GM10248 (cell line): ENCODE data around the gene RFTN2.
"Not testable (repeated sequence)": the region's sequence is repeated elsewhere in the genome, so short reads cannot be mapped to it uniquely, and the experiment has no call there.

ENCODE experiments used
- CTCF ChIA-PET: fragments of 300-600 bp; sonication (Branson Sonifier 250); formaldehyde crosslinking; extraction: SDS; loops from one replicate; lab custom pipeline; 2021; ENCODE audit warnings: antibody characterized with exemption; lab: Yijun Ruan, JAX
- POLR2A ChIA-PET: fragments of 350-650 bp; sonication (Branson Sonifier 250); formaldehyde crosslinking; extraction: SDS; loops from one replicate; lab custom pipeline; 2020; ENCODE audit warnings: antibody characterized with exemption; lab: Yijun Ruan, JAX
- DNase-seq: peaks from one replicate; pipeline ENCODE4 v3.0.0; 2012; ENCODE audit errors: extremely low spot score
- TF ChIP-seq, protein P1 (sequence below): IDR thresholded peaks from 2 replicates; pipeline ENCODE4 v1.5.1; 2012; ENCODE audit warnings: mild to moderate bottlenecking, low read depth; ENCODE audit errors: extremely low read depth, missing control alignments, control extremely low read depth

RFTN2 gene

GRCh38 chr2:197661626-197662025 is 13.8 kb downstream of the RFTN2 start:
- no peak for DNase-seq
- CTCF ChIA-PET: no interaction called here
- POLR2A ChIA-PET: no interaction called here
- TF ChIP-seq, protein P1, sequence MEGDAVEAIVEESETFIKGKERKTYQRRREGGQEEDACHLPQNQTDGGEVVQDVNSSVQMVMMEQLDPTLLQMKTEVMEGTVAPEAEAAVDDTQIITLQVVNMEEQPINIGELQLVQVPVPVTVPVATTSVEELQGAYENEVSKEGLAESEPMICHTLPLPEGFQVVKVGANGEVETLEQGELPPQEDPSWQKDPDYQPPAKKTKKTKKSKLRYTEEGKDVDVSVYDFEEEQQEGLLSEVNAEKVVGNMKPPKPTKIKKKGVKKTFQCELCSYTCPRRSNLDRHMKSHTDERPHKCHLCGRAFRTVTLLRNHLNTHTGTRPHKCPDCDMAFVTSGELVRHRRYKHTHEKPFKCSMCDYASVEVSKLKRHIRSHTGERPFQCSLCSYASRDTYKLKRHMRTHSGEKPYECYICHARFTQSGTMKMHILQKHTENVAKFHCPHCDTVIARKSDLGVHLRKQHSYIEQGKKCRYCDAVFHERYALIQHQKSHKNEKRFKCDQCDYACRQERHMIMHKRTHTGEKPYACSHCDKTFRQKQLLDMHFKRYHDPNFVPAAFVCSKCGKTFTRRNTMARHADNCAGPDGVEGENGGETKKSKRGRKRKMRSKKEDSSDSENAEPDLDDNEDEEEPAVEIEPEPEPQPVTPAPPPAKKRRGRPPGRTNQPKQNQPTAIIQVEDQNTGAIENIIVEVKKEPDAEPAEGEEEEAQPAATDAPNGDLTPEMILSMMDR: no peak

GRCh38 chr2:197657562-197657961 is 17.8 kb downstream of the RFTN2 start:
- POLR2A ChIA-PET: no interaction called here
- CTCF ChIA-PET: no interaction called here
- DNase-seq: no peak
- TF ChIP-seq, protein P1: no peak

GRCh38 chr2:197647961-197648690 is 27.3 kb downstream of the RFTN2 start:
- POLR2A ChIA-PET: no interaction called here
- TF ChIP-seq, protein P1: no peak
- DNase-seq: no peak
- CTCF ChIA-PET: no interaction called here

- TF ChIP-seq, protein P1: no peak
- CTCF ChIA-PET: interaction anchor here (1.3 kb wide), 1 partner anchor 14 kb away, joined by 3 read pairs; no protein-coding TSS in a partner anchor
- POLR2A ChIA-PET: no interaction called here
- DNase-seq: no peak
Measured at GRCh38 chr2:197641666-197642065, 33.7 kb downstream of the RFTN2 start.

DNA sequence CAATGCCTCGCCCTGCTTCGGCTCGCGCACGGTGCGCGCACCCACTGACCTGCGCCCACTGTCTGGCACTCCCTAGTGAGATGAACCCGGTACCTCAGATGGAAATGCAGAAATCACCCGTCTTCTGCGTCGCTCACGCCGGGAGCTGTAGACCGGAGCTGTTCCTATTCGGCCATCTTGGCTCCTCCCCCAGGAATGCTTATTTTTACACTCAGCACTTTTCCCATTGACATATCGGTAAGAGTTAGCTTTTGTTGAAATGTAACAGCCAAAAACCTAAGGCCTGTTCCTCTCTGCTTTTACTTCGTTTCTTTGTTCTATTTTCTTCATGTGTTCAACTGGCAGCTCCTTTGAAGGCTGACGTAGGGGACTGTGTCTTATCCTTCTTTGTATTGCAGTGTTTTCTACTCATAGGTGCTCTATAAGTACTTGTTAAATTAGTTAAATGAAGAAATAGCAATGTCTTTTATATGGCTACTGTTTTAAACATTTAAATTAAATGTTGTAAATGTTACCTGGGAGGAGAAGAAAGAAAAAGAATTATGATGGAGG is 34.7 kb downstream of the RFTN2 start:
- CTCF ChIA-PET: interaction anchor here (1.0 kb wide), 1 partner anchor 25 kb away, joined by 3 read pairs; no protein-coding TSS in a partner anchor
- DNase-seq: not testable (repeated sequence)
- POLR2A ChIA-PET: interaction anchor here (0.6 kb wide), 1 partner anchor 123 kb away, joined by 3 read pairs; no protein-coding TSS in a partner anchor

GRCh38 chr2:197633109-197633657 is 42.2 kb downstream of the RFTN2 start:
- TF ChIP-seq, protein P1: no peak

GRCh38 chr2:197628043-197628500 is 47.3 kb downstream of the RFTN2 start:
- ChIA-PET CTCF (no interaction called here), POLR2A (no interaction called here)

More at GRCh38 chr2:197633109-197633657, 42.2 kb downstream of the RFTN2 start:
- POLR2A ChIA-PET: no interaction called here
- CTCF ChIA-PET: no interaction called here
- DNase-seq: no peak

More at GRCh38 chr2:197628043-197628500, 47.3 kb downstream of the RFTN2 start:
- DNase-seq: no peak
- TF ChIP-seq, protein P1: no peak
